Measurements from ENCODE around the gene NUDT10. TPM values are rescaled to one million over a fixed set of nuclear protein-coding genes. Genes with fewer than 3 reads are reported as not detected.

The NUDT10 gene
- 1.1 to 1.7 TPM (median 1.3 TPM) in 5 replicates for total RNA-seq (2022; extraction: Qiagen RNA extraction)

GRCh38 chrX:51332188-51332942, at the start of gene NUDT10:
TSS of gene NUDT10 (plus strand) at chrX:51332822. CDS start at chrX:51332966, 144 bp downstream.

Other genes with a start within 250 kb of the NUDT10 start
- 2.6 to 3.2 TPM (median 3.0 TPM) in 5 replicates for gene NUDT11, start 163.8 kb downstream of the NUDT10 start, total RNA-seq (2022; extraction: Qiagen RNA extraction)